Right atrium auricular region (tissue), 2 donors: ENCODE results near the gene PAIP1. TPM values are rescaled to one million over a fixed set of nuclear protein-coding genes. Genes with fewer than 3 reads are reported as not detected.
A peak's percentile ranks its signal among the peaks of the same experiment; 100 is the strongest.
"Not testable (repeated sequence)": the region's sequence is repeated elsewhere in the genome, so short reads cannot be mapped to it uniquely, and the experiment has no call there.

Experiments
- DNase-seq: peaks from one replicate; pipeline ENCODE4 v3.0.0-alpha.2; 2019; ENCODE audit warnings: low spot score
- H3K27ac ChIP-seq, 2 donors: fragments of 200-600 bp; sonication (generic); 1 replicate in 1 of 2; 2 replicates in 1 of 2; pipeline ENCODE4 v1.5.1; 2016 to 2019
- H3K27me3 ChIP-seq, 2 donors: fragments of 200-600 bp; sonication (generic); one replicate each; pipeline versions ENCODE4 v1.5.1 to v1.6.0; 2017 to 2019
- H3K36me3 ChIP-seq: fragments of 200-600 bp; sonication (generic); one replicate; pipeline ENCODE4 v1.5.1; 2016
- H3K4me1 ChIP-seq, 2 donors: fragments of 200-600 bp; sonication (generic); one replicate each; pipeline versions ENCODE4 v1.5.1 to v1.6.0; 2017 to 2019
- H3K4me3 ChIP-seq, 2 donors: fragments of 200-600 bp; sonication (generic); 1 replicate in 1 of 2; 2 replicates in 1 of 2; pipeline ENCODE4 v1.5.1; 2017 to 2019; ENCODE audit warnings: mild to moderate bottlenecking in 1 of 2, moderate library complexity in 1 of 2
- H3K9me3 ChIP-seq, 2 donors: fragments of 200-600 bp; sonication (generic); one replicate each; pipeline ENCODE4 v1.5.1; 2019
- total RNA-seq, 2 donors: library from RNA; depleted of rRNA; stranded (reverse); fragments of >200 nt; gene quantifications; one replicate each; pipeline ENCODE4 v1.1.0, GENCODE V29; 2016
- TF ChIP-seq, protein P1 (sequence below), 2 donors: fragments of 200-600 bp; sonication (generic); IDR thresholded peaks; one replicate each; pipeline ENCODE4 v1.5.1; 2019; ENCODE audit warnings: antibody characterized with exemption in 2 of 2

PAIP1 gene
- total RNA-seq, 2 donors from 2014 or later: 68.0 to 80.3 TPM

DNA sequence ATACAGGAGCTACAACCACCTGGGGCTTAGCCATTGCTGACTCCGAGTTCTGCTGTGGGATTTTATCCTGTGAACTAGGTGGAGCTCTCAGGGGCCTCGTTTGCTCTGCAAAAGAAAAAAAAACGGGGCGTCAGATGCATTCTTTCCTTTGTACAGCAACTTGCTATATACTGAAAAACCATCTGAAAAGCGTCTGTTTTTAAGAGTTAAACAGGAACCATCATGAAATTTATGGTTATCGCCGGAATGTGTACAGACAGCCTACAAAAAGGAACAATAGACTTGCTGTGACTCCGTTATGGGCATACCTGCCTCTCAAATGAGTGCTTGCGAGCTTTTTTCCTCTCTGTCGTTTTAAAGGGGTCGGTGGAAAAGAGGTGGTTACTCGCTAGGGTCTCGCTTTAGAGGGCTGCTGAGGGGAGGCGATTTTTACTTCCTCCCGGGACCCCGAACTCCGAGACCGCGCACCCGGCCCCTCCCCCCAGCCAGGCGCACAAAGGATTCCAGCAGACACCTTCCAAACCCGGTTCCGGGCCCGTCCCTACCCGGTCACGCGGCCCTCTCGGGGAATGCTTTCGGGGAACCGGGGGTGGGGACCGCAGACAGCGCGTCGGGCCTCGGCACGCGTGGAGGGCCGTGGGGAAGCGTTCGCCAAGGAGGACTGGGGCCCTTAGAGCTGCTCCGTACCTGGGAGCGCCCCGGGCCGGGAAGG lies 826 bp downstream of the PAIP1 start:
- Histone ChIP-seq H3K4me3 (peak overlapping the region; percentile 84 to 89), H3K9me3 (no peaks in the 10 kb centered on the region), H3K4me1 (peaks cover 0 to 33% of the 10 kb centered on the region in 2 donors), H3K27me3 (no peaks in the 10 kb centered on the region), H3K27ac (peak overlapping the region; percentile 95 to 96), H3K36me3 (peaks cover 9% of the 10 kb centered on the region)
- TF ChIP-seq, protein P1, sequence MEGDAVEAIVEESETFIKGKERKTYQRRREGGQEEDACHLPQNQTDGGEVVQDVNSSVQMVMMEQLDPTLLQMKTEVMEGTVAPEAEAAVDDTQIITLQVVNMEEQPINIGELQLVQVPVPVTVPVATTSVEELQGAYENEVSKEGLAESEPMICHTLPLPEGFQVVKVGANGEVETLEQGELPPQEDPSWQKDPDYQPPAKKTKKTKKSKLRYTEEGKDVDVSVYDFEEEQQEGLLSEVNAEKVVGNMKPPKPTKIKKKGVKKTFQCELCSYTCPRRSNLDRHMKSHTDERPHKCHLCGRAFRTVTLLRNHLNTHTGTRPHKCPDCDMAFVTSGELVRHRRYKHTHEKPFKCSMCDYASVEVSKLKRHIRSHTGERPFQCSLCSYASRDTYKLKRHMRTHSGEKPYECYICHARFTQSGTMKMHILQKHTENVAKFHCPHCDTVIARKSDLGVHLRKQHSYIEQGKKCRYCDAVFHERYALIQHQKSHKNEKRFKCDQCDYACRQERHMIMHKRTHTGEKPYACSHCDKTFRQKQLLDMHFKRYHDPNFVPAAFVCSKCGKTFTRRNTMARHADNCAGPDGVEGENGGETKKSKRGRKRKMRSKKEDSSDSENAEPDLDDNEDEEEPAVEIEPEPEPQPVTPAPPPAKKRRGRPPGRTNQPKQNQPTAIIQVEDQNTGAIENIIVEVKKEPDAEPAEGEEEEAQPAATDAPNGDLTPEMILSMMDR (IDR thresholded peaks at IDR 0.05): no peak
- no peak for DNase-seq

DNA sequence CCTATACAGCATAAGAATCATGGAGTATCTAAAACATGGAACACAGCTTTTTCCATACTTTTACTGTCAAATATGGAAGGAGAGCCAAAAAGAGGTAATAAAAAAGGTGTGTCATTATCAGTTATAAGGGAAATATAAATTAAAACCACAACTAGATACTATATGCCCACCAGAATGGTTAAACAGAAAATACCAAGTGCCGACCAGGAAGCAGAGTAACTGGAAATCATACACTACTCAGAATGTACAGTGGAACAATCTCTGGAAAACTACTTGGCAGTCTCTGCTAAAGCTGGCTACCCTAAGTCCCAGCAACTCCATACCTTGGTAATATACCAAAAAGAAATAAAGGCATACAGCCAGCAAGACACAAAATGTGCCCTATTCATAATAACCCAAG lies 2.4 kb downstream of the PAIP1 start:
- H3K9me3 ChIP-seq: no peaks in the 10 kb centered on the region
- no peak for DNase-seq
- TF ChIP-seq, protein P1 (IDR thresholded peaks at IDR 0.05): no peak
- H3K4me1 ChIP-seq: peaks cover 0 to 33% of the 10 kb centered on the region in 2 donors
- H3K36me3 ChIP-seq: peaks cover 9% of the 10 kb centered on the region
- H3K27me3 ChIP-seq: no peaks in the 10 kb centered on the region
- no peak overlapping the region for H3K4me3 ChIP-seq
- H3K27ac ChIP-seq: no peak overlapping the region

DNA sequence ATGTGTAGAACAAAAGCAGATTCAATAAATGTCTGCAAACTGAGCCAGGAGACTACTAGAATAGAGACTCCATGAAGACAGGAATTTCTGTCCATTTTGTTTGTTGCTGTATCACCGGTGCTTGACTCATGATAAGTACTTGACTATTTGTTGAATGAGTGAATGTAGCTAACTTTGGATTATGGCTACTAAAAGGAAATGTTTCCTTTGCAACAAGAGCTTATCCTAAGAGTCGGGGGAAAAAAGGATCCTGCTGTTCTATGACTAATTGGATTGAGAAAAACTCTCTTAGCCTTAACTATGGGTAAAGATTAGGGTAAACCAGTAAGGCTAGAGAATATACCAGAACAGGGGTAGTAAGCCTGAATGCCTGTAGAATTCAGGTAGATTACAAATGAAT lies 3.5 kb downstream of the PAIP1 start:
- peaks cover 0 to 40% of the 10 kb centered on the region in 2 donors for H3K4me1 ChIP-seq
- H3K9me3 ChIP-seq: no peaks in the 10 kb centered on the region
- H3K27me3 ChIP-seq: no peaks in the 10 kb centered on the region
- H3K4me3 ChIP-seq: no peak overlapping the region
- H3K27ac ChIP-seq: no peak overlapping the region
- DNase-seq: no peak
- H3K36me3 ChIP-seq: peaks cover 9% of the 10 kb centered on the region
- TF ChIP-seq, protein P1 (IDR thresholded peaks at IDR 0.05): no peak

DNA sequence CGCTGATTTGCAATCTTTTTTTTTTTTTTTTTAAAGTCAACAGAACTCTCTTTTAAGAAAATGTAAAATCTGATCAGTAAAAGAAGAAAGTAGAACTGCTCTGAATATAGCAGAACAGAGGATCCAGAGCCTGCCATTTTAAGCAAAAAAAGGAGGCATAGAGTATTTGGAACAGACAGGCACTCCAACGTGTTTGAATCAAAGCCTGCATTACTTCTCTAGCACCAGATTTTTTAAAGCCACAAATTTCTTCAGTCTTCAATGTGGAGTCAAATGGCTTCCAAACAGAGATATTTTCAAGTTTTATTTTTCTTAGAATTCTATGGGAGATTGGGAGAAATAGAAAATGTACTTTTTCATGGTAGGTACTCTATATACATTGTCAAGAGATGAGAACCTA lies 5.1 kb downstream of the PAIP1 start:
- no peak overlapping the region for H3K4me3 ChIP-seq
- TF ChIP-seq, protein P1 (IDR thresholded peaks at IDR 0.05): no peak
- DNase-seq: no peak
- H3K36me3 ChIP-seq: peaks cover 18% of the 10 kb centered on the region
- H3K4me1 ChIP-seq: peaks cover 0 to 35% of the 10 kb centered on the region in 2 donors
- H3K27me3 ChIP-seq: no peaks in the 10 kb centered on the region
- no peaks in the 10 kb centered on the region for H3K9me3 ChIP-seq
- H3K27ac ChIP-seq: no peak overlapping the region

DNA sequence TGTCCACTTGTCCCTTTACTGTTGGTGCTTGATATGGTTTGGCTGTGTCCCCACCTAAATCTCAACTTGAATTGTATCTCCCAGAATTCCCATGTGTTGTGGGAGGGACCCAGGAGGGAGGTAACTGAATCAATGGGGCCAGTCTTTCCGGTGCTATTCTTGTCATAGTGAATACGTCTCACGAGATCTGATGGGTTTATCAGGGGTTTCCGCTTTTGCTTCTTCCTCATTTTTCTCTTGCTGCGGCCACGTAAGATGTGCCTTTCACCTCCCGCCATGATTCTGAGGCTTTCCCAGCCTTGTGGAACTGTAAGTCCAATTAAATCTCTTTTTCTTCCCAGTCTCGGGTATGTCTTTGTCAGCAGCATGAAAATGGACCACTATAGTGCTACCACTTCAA lies 7.6 kb downstream of the PAIP1 start:
- not testable (repeated sequence) for H3K27me3 ChIP-seq, DNase-seq, H3K9me3 ChIP-seq, H3K4me3 ChIP-seq, H3K27ac ChIP-seq
- Histone ChIP-seq H3K4me1 (peaks cover 0 to 19% of the 10 kb centered on the region in 2 donors), H3K36me3 (peaks cover 42% of the 10 kb centered on the region)

DNA sequence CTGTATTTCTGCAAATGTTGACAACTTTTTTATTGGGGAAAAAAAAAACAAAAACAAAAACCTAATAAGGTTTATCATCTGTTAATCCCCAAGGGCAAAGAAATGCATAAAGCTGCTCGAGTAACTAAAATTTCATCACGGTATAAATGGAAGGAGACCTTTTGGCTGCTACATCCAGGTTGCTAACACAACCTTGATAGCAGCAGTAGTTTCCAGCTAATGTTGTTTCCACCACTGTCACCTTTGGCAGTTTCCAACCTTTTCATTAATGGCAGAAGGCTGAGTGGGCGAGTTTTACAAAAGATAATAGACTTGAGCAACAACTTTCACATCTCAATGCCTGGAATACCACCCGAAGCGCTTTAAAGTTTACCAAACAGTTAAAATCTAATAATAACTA lies 8.5 kb downstream of the PAIP1 start:
- TF ChIP-seq, protein P1 (IDR thresholded peaks at IDR 0.05): no peak
- Histone ChIP-seq H3K4me1 (peaks cover 0 to 11% of the 10 kb centered on the region in 2 donors), H3K9me3 (no peaks in the 10 kb centered on the region), H3K27me3 (no peaks in the 10 kb centered on the region), H3K27ac (no peak overlapping the region), H3K36me3 (peaks cover 48% of the 10 kb centered on the region), H3K4me3 (no peak overlapping the region)
- no peak for DNase-seq
